Panc1 (cell line): ENCODE results near the gene PICALM. TPM values are rescaled to one million over a fixed set of nuclear protein-coding genes. Genes with fewer than 3 reads are reported as not detected.

Experiments used
- ATAC-seq: fragments of 200-7000 bp; cut with Tn5 transposase; 2 replicates; pipeline ENCODE4 v1.9.1; 2020; ENCODE audit warnings: mild to moderate bottlenecking, moderate library complexity
- BruUV-seq: library from RNA; stranded (reverse); fragments of 400-500 nt; replicated peaks from 2 replicates; lab custom pipeline; 2021; lab: Mats Ljungman, UMichigan
- CTCF ChIA-PET: fragments of 300-600 bp; sonication (Branson Sonifier 250); formaldehyde crosslinking; loops from one replicate; lab custom pipeline; 2022; ENCODE audit warnings: antibody characterized with exemption; lab: Charles Lee
- POLR2A ChIA-PET: fragments of 300-600 bp; sonication (Branson Sonifier 250); formaldehyde crosslinking; loops from one replicate; lab custom pipeline; 2022; ENCODE audit warnings: antibody characterized with exemption; lab: Charles Lee
- DNase-seq: peaks from one replicate; pipeline ENCODE4 v3.0.0-alpha.2; 2010; ENCODE audit warnings: low read depth, low spot score
- H3K27ac ChIP-seq: 2 replicates; pipeline ENCODE4 v1.5.1; 2011; ENCODE audit warnings: mild to moderate bottlenecking, low read length, inconsistent platforms
- H3K27me3 ChIP-seq: fragments of 200-500 bp; sonication (Bioruptor generic); 2 replicates; pipeline ENCODE4 v1.6.0; 2014; ENCODE audit warnings: low read length, inconsistent platforms; ENCODE audit not compliant: control insufficient read depth, insufficient read depth
- H3K36me3 ChIP-seq: fragments of 200-500 bp; sonication (Bioruptor generic); 2 replicates; pipeline ENCODE4 v1.5.1; 2014; ENCODE audit warnings: inconsistent platforms, mild to moderate bottlenecking, low read length, moderate library complexity; ENCODE audit not compliant: control insufficient read depth, insufficient read depth
- H3K4me1 ChIP-seq: 2 replicates; pipeline ENCODE4 v1.5.1; 2011; ENCODE audit warnings: inconsistent platforms, mild to moderate bottlenecking, low read length, moderate library complexity; ENCODE audit not compliant: control insufficient read depth, insufficient read depth
- H3K4me3 ChIP-seq, 2 experiments: 2 replicates each; pipeline ENCODE4 v1.5.1; 2011 to 2012; ENCODE audit warnings: low read depth in 2 of 2, low read length in 2 of 2, mild to moderate bottlenecking in 2 of 2, inconsistent platforms in 1 of 2, moderate library complexity in 1 of 2
- H3K9me3 ChIP-seq: fragments of 200-500 bp; sonication (Bioruptor generic); 2 replicates; pipeline ENCODE4 v1.5.1; 2014; ENCODE audit warnings: low read depth, mild to moderate bottlenecking, inconsistent platforms, low read length, moderate library complexity; ENCODE audit not compliant: control insufficient read depth, insufficient read depth
- CTCF ChIP-seq: fragments of 450-650 bp; IDR thresholded peaks from 2 replicates; pipeline ENCODE4 v1.5.1; 2017; ENCODE audit warnings: mild to moderate bottlenecking
- POLR2AphosphoS5 ChIP-seq: IDR thresholded peaks from 2 replicates; pipeline ENCODE4 v1.6.1; 2012; ENCODE audit warnings: mild to moderate bottlenecking, low read depth, low read length, moderate library complexity
- REST ChIP-seq, 2 experiments: IDR thresholded peaks; 2 replicates each; pipeline ENCODE4 v1.6.1; 2011 to 2012; ENCODE audit warnings: low read depth in 2 of 2, control low read depth in 1 of 2, low read length in 1 of 2, mild to moderate bottlenecking in 1 of 2, moderate library complexity in 1 of 2; ENCODE audit not compliant: insufficient read depth in 1 of 2
- SIN3A ChIP-seq: IDR thresholded peaks from 2 replicates; pipeline ENCODE4 v1.6.1; 2012; ENCODE audit warnings: low read depth, mild to moderate bottlenecking, low read length, moderate library complexity, borderline replicate concordance; ENCODE audit not compliant: insufficient read depth
- TCF7L2 ChIP-seq: IDR thresholded peaks from 2 replicates; pipeline ENCODE4 v1.6.1; 2011; ENCODE audit warnings: mild to moderate bottlenecking, low read depth, low read length, inconsistent platforms
- in situ Hi-C: cut with HindIII; loops from 2 replicates; pipeline ENCODE4 v1.10.0; 2016; ENCODE audit warnings: low sequenced_read_pairs, low pct_unique_long_range_greater_than_20kb
- intact Hi-C: fragments of 100-400 bp; cut with micrococcal nuclease; formaldehyde crosslinking; loops from one replicate; pipeline ENCODE4 v1.10.0; 2022; ENCODE audit not compliant: unreplicated experiment
- total RNA-seq: library from RNA; stranded (reverse); gene quantifications from one replicate; pipeline ENCODE4 v1.2.1, GENCODE V29; 2021; ENCODE audit not compliant: unreplicated experiment

Gene PICALM
- total RNA-seq, 1 experiment from 2014 or later: 153 TPM

GRCh38 chr11:86060544-86060943 is 8.3 kb downstream of the PICALM start:
- no peaks in the 10 kb centered on the region for H3K27me3 ChIP-seq
- ChIA-PET POLR2A (no interaction called here), CTCF (no interaction called here)
- ATAC-seq (no peak), DNase-seq (no peak)
- peaks cover 39% of the 10 kb centered on the region for H3K4me1 ChIP-seq
- no peak for TF ChIP-seq SIN3A
- no peak for TF ChIP-seq POLR2AphosphoS5
- no peak for TF ChIP-seq TCF7L2
- TF ChIP-seq REST (IDR thresholded peaks at IDR 0.05; ENCODE audit: insufficient read depth in 1 of 2, low read depth in 2 of 2, low read length in 1 of 2): no peak
- no peak for TF ChIP-seq CTCF
- H3K9me3 ChIP-seq: no peaks in the 10 kb centered on the region
- intact Hi-C loops (no loop called here), in situ Hi-C loops (no loop called here)
- no peak overlapping the region for H3K4me3 ChIP-seq
- H3K36me3 ChIP-seq: no peaks in the 10 kb centered on the region
- BruUV-seq: no TSS peak
- no peak overlapping the region for H3K27ac ChIP-seq

GRCh38 chr11:86058360-86058759 is 10.5 kb downstream of the PICALM start:
- TF ChIP-seq SIN3A (no peak), POLR2AphosphoS5 (no peak)
- Histone ChIP-seq H3K36me3 (no peaks in the 10 kb centered on the region), H3K27me3 (no peaks in the 10 kb centered on the region), H3K27ac (no peak overlapping the region), H3K4me3 (no peak overlapping the region), H3K4me1 (peaks cover 21% of the 10 kb centered on the region; the same call in 1 of the 2 replicates), H3K9me3 (no peaks in the 10 kb centered on the region)
- no peak for DNase-seq
- intact Hi-C loops (no loop called here), in situ Hi-C loops (no loop called here)
- POLR2A ChIA-PET: no interaction called here
- no peak for ATAC-seq
- CTCF ChIA-PET: no interaction called here
- TSS peak; percentile 6 for BruUV-seq

GRCh38 chr11:86056351-86056854 is 12.5 kb downstream of the PICALM start:
- no peak overlapping the region for H3K27ac ChIP-seq
- POLR2A ChIA-PET: no interaction called here
- no peak overlapping the region for H3K4me3 ChIP-seq
- H3K9me3 ChIP-seq: no peaks in the 10 kb centered on the region
- intact Hi-C loops: no loop called here
- ATAC-seq: no peak
- no peaks in the 10 kb centered on the region for H3K27me3 ChIP-seq
- no TSS peak for BruUV-seq
- in situ Hi-C loops: no loop called here
- TF ChIP-seq REST (IDR thresholded peaks at IDR 0.05; ENCODE audit: insufficient read depth in 1 of 2, low read depth in 2 of 2, low read length in 1 of 2) (no peak), TCF7L2 (no peak), POLR2AphosphoS5 (no peak), CTCF (no peak), SIN3A (no peak)
- H3K36me3 ChIP-seq: no peaks in the 10 kb centered on the region
- CTCF ChIA-PET: no interaction called here
- DNase-seq: no peak
- peaks cover 15% of the 10 kb centered on the region; the same call in 1 of the 2 replicates for H3K4me1 ChIP-seq
